Caco-2 (cell line): Measurements from ENCODE around the gene ELOVL2. TPM values are rescaled to one million over a fixed set of nuclear protein-coding genes. Genes with fewer than 3 reads are reported as not detected.

Source experiments
- BruUV-seq: library from RNA; stranded (reverse); fragments of 400-500 nt; replicated peaks from 2 replicates; lab custom pipeline; 2021; lab: Mats Ljungman, UMichigan
- CTCF ChIA-PET: fragments of 300-600 bp; sonication (Branson Sonifier 250); formaldehyde crosslinking; loops from one replicate; lab custom pipeline; 2022; ENCODE audit warnings: antibody characterized with exemption; lab: Charles Lee
- POLR2A ChIA-PET: fragments of 300-600 bp; sonication (Branson Sonifier 250); formaldehyde crosslinking; loops from one replicate; lab custom pipeline; 2022; ENCODE audit warnings: antibody characterized with exemption; lab: Charles Lee
- DNase-seq, 2 experiments: peaks; one replicate each; pipeline versions ENCODE4 v3.0.0 to v3.0.0-alpha.2; 2020 to 2022
- H3K27me3 ChIP-seq: replicated peaks from 2 replicates; pipeline ENCODE4 v1.6.0; 2011; ENCODE audit warnings: low read length; ENCODE audit not compliant: control insufficient read depth, insufficient read depth
- H3K36me3 ChIP-seq: 2 replicates; pipeline ENCODE4 v1.5.1; 2011; ENCODE audit warnings: low read length; ENCODE audit not compliant: control insufficient read depth, insufficient read depth
- H3K4me1 ChIP-seq: fragments of 250-450 bp; sonication (Bioruptor Pico); 2 replicates; pipeline ENCODE4 v1.5.1; 2020; ENCODE audit warnings: mild to moderate bottlenecking
- H3K4me3 ChIP-seq: 2 replicates; pipeline ENCODE4 v1.5.1; 2011; ENCODE audit warnings: low read depth, mild to moderate bottlenecking, control low read depth, low read length
- H3K9me3 ChIP-seq: fragments of 250-450 bp; sonication (Bioruptor Pico); 2 replicates; pipeline ENCODE4 v1.5.1; 2020; ENCODE audit warnings: mild to moderate bottlenecking, moderate library complexity
- H3K27ac Mint-ChIP-seq: one replicate; pipeline ENCODE4 v1.8.0; 2022; ENCODE audit warnings: mixed read lengths; ENCODE audit not compliant: unreplicated experiment
- H3K27me3 Mint-ChIP-seq: one replicate; pipeline ENCODE4 v1.8.0; 2022; ENCODE audit warnings: mixed read lengths; ENCODE audit not compliant: insufficient read depth, unreplicated experiment
- H3K36me3 Mint-ChIP-seq: one replicate; pipeline ENCODE4 v1.8.0; 2022; ENCODE audit warnings: mild to moderate bottlenecking, mixed read lengths; ENCODE audit not compliant: insufficient read depth, unreplicated experiment
- H3K4me1 Mint-ChIP-seq: one replicate; pipeline ENCODE4 v1.8.0; 2022; ENCODE audit warnings: low read depth, mixed read lengths; ENCODE audit not compliant: unreplicated experiment
- H3K4me3 Mint-ChIP-seq: one replicate; pipeline ENCODE4 v1.8.0; 2022; ENCODE audit warnings: mild to moderate bottlenecking, moderate library complexity, mixed read lengths; ENCODE audit not compliant: unreplicated experiment
- H3K9me3 Mint-ChIP-seq: one replicate; pipeline ENCODE4 v1.8.0; 2022; ENCODE audit warnings: mixed read lengths; ENCODE audit not compliant: unreplicated experiment
- CTCF ChIP-seq, 2 experiments: fragments of 200-600 bp in 1 of 2; IDR thresholded peaks; 1 replicate in 1 of 2; 2 replicates in 1 of 2; pipeline versions ENCODE4 v1.5.1 to v1.8.0; 2011 to 2022; ENCODE audit warnings: antibody characterized with exemption in 1 of 2, control low read depth in 1 of 2, inconsistent platforms in 1 of 2, low read depth in 1 of 2, low read length in 1 of 2, mild to moderate bottlenecking in 1 of 2, moderate library complexity in 1 of 2; ENCODE audit not compliant: insufficient read depth in 1 of 2, severe bottlenecking in 1 of 2, unreplicated experiment in 1 of 2
- intact Hi-C: fragments of 100-400 bp; cut with micrococcal nuclease; formaldehyde crosslinking; loops from one replicate; pipeline ENCODE4 v1.10.0; 2022; ENCODE audit not compliant: unreplicated experiment
- total RNA-seq: library from RNA; stranded (reverse); gene quantifications from 2 replicates; pipeline ENCODE4 v1.2.3, GENCODE V29; 2022

The ELOVL2 gene
- total RNA-seq, 1 experiment from 2014 or later = not detected

GRCh38 chr6:11062715-11063114, 18.6 kb upstream of the ELOVL2 start:
- no peak for TF ChIP-seq CTCF (IDR thresholded peaks at IDR 0.05; ENCODE audit: insufficient read depth in 1 of 2, low read depth in 1 of 2, low read length in 1 of 2, severe bottlenecking in 1 of 2, unreplicated experiment in 1 of 2)
- intact Hi-C loops = no loop called here
- no peaks in the 10 kb centered on the region for H3K27me3 ChIP-seq
- ChIA-PET CTCF (no interaction called here), POLR2A (no interaction called here)
- H3K9me3 ChIP-seq = no peaks in the 10 kb centered on the region; the same call in 1 of the 2 replicates
- Mint-ChIP-seq H3K4me1 (peaks cover 21% of the 10 kb centered on the region), H3K4me3 (no peak overlapping the region), H3K36me3 (no peaks in the 10 kb centered on the region), H3K27ac (no peak overlapping the region), H3K9me3 (no peaks in the 10 kb centered on the region), H3K27me3 (no peaks in the 10 kb centered on the region)
- no peak overlapping the region for H3K4me3 ChIP-seq
- peaks cover 22% of the 10 kb centered on the region for H3K4me1 ChIP-seq
- no TSS peak for BruUV-seq
- no peak for DNase-seq
- H3K36me3 ChIP-seq = no peaks in the 10 kb centered on the region

- TF ChIP-seq CTCF (IDR thresholded peaks at IDR 0.05; ENCODE audit: insufficient read depth in 1 of 2, low read depth in 1 of 2, low read length in 1 of 2, severe bottlenecking in 1 of 2, unreplicated experiment in 1 of 2) = no peak
- ChIA-PET CTCF (no interaction called here), POLR2A (no interaction called here)
- H3K27ac Mint-ChIP-seq = no peak overlapping the region
- BruUV-seq = no TSS peak
- H3K4me1 Mint-ChIP-seq = peaks cover 15% of the 10 kb centered on the region
- no peak for DNase-seq
- Histone ChIP-seq H3K36me3 (no peaks in the 10 kb centered on the region), H3K27me3 (no peaks in the 10 kb centered on the region), H3K4me3 (no peak overlapping the region), H3K9me3 (no peaks in the 10 kb centered on the region; the same call in 1 of the 2 replicates), H3K4me1 (peaks cover 15% of the 10 kb centered on the region)
- H3K36me3 Mint-ChIP-seq = no peaks in the 10 kb centered on the region
- H3K9me3 Mint-ChIP-seq = no peaks in the 10 kb centered on the region
- intact Hi-C loops = no loop called here
- H3K27me3 Mint-ChIP-seq = no peaks in the 10 kb centered on the region
- H3K4me3 Mint-ChIP-seq = no peak overlapping the region
These were observed 18.0 kb upstream of the ELOVL2 start for GRCh38 chr6:11062083-11062482.

- H3K4me3 ChIP-seq = no peak overlapping the region
- no peaks in the 10 kb centered on the region; the same call in 1 of the 2 replicates for H3K9me3 ChIP-seq
- no peaks in the 10 kb centered on the region for H3K9me3 Mint-ChIP-seq
- no peak for DNase-seq
- H3K36me3 Mint-ChIP-seq = no peaks in the 10 kb centered on the region
- no peaks in the 10 kb centered on the region for H3K27me3 ChIP-seq
- H3K4me3 Mint-ChIP-seq = no peak overlapping the region
- H3K27ac Mint-ChIP-seq = no peak overlapping the region
- intact Hi-C loops = no loop called here
- H3K36me3 ChIP-seq = no peaks in the 10 kb centered on the region
- no peak for TF ChIP-seq CTCF (IDR thresholded peaks at IDR 0.05; ENCODE audit: insufficient read depth in 1 of 2, low read depth in 1 of 2, low read length in 1 of 2, severe bottlenecking in 1 of 2, unreplicated experiment in 1 of 2)
- CTCF ChIA-PET = no interaction called here
- no TSS peak for BruUV-seq
- POLR2A ChIA-PET = no interaction called here
- H3K4me1 ChIP-seq = peaks cover 13% of the 10 kb centered on the region
- peaks cover 7% of the 10 kb centered on the region for H3K4me1 Mint-ChIP-seq
- H3K27me3 Mint-ChIP-seq = no peaks in the 10 kb centered on the region
These were observed 14.3 kb upstream of the ELOVL2 start for GRCh38 chr6:11058406-11058805.
